ENCODE results near the gene OVOL2.
"Not testable (repeated sequence)": the region's sequence is repeated elsewhere in the genome, so short reads cannot be mapped to it uniquely, and the experiment has no call there.

The OVOL2 gene

DNA sequence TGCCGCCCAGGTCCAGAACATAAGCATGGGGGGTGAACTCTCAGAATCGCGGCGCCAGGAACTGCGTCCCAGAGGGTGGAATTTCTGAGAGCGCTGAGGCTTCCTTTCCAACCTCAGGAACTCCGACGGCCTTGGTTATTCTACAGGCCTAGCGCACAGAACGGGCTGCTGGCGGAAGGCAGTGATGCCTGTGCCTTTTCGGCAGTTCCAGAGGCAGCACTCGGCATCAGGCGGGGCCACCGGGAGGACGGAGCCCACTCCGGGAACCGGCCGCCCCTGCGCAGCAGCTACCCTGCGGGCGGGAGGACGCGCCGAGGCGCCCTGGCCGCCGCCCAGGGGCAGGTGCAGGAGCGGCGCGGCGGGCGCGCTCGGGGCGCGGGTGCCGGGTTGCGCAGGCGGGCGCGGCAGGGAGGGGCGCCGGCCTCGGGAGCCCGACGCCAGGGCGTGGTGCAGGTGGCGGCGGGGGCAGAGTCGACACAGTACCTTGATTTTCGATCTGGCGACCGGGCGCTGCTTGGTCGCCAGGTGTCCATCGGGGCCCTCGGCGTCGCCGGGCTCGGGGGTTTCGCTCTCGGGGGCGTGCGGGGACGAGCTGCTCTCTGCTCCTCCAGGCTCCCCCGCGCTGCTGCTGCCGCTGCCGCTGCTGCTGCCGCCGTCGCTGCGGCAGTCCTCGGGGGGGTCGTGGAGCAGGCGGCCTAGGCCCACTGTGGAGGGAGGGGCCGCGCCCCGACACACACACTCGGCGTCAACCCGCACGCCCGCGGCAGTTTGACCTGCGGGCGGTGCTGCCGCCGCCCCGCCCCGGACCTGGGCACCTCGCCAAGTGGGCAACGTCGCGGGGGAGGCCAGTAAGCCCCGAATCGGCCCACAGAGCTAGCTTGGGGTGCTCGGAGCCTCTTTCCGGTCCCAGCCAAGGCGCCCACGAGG is 1.3 kb downstream of the OVOL2 start:
- peak; percentile 86 for DNase-seq

GRCh38 chr20:18055261-18055660 is 2.5 kb downstream of the OVOL2 start:
- peak; percentile 24 for DNase-seq

- DNase-seq: no peak
Measured at GRCh38 chr20:18052856-18053255, 4.9 kb downstream of the OVOL2 start.

GRCh38 chr20:18050628-18051027 is 7.1 kb downstream of the OVOL2 start:
- DNase-seq: no peak

DNA sequence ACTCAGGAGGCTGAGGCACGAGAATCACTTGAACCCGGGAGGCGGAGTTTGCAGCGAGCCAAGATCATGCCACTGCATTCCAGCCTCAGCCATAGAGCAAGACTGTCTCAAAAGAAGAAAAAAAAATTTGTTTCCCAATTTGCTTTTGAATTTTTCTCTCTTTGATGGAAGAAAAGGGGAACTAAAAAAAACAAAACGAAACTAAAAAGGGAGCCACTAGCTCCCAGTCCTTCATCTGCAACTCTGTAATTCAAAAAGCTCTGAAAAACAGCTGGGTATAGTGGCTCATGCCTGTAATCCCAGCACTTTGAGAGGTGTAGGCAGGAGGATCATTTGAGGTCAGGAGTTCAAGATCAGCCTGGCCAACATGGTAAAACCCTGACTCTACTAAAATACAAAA is 9.5 kb downstream of the OVOL2 start:
- no peak for DNase-seq

- no peak for DNase-seq
Measured at GRCh38 chr20:18046535-18046934, 11.2 kb downstream of the OVOL2 start.

GRCh38 chr20:18042229-18042628 is 15.5 kb downstream of the OVOL2 start:
- DNase-seq: no peak

GRCh38 chr20:18041462-18041861 is 16.3 kb downstream of the OVOL2 start:
- DNase-seq: no peak

DNA sequence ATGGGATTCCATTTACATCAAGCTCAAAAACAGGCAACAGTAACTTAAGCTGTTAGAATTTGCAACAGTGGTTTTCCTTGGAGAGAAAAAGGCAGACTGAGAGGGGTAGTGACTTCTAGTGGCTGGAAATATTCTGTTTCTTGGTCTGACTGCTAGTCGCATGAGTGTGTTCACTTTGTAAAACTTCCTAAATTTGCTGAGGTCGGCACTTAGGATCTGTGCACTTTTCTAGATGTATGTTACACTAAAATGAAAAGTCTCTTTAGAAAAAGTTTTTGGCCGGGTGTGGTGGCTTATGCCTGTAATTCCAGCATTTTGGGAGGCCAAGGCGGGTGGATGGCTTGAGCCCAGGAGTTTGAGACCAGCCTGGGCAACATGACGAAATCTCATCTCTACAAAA is 18.7 kb downstream of the OVOL2 start:
- no peak for DNase-seq

GRCh38 chr20:18034039-18034438 is 23.7 kb downstream of the OVOL2 start:
- DNase-seq: no peak

DNA sequence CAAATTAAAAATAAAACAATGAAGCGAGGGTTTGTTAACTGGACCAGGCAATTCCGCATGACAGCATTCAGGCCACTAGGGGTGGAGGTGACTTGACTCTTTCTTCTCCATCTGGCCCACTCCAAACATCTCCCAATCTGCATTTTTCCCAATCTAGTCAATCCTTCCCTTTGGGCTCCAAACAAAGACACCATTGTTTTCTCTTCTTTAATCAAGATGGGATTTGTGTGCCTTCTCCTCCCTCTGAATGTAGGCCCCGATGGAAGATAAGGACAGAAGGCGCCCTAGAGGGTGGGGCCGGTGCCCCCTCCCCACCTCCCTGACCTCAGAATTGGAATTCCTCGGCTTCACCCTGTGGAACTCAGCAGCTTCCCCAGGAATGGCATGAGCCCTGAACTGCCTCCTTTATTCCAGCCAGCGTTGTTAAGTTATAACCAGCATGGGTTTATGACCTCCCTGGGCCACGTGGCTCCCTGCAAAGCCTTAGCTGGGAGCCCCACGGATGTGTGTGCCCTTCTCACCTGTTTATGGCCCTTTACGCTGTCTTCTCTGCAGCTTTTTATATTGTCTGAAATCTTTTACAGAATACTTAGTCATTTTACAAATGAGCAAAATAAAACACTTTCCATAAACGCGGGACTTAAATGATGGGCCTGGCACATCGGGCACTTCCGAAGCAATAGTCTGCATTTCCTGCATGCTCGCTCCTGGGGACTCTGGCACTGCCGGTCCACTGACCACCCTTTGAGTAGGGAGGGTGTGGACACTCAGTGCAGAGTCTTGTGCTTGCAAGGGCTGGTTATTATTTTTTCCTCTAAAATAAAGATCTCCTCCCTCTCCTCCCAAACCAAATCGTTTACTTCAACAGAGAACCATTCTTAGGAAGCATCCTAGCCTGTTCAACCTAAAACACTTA is 24.5 kb downstream of the OVOL2 start:
- no peak for DNase-seq

DNA sequence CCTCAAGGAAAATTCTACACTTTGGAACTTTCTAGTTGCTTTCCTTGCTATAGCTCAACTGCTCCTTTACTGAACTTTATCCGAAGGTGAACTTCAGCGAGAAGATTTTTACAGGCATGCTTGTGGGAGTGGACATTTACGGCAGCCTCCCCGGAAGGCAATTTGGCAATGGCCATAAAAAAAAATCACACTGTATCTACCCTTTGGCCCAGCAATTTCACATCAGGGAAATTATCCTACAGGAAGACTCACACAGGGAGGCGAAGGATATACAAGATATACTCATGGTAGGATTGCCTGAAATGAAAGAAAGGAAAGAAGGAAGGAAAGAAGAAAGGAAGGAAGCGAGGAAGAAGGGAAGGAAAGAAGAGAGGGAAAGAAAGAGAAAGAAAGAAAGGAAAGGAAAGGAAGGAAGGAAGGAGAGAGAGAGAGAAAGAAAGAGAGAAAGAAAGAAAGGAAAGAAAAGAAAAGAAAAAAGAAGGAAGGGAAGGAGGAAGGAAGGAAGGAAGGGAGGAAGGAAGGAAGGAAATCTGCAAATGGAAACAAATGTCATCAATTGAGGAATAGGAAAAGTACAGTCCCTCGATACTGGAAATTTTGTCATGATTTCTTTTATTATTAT is 25.7 kb downstream of the OVOL2 start:
- DNase-seq: no peak

DNA sequence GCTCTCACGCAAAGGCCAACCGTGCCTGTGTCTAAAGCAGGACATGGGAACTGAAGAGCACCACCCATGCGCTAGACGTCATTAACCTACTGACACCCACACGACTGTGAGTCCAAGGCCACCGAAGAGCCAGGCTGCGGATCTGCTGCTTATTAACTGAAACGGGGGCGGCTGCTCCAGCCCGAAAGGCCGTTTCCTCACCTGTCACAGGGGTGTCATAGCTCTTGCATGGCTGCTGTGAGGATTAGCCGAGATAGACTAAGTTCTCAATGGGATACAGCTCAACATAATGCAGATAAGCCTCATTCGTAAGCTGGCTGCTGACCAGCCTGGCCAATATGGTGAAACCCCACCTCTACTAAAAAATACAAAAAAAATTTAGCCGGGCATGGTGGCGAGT is 26.7 kb downstream of the OVOL2 start:
- DNase-seq: no peak

DNA sequence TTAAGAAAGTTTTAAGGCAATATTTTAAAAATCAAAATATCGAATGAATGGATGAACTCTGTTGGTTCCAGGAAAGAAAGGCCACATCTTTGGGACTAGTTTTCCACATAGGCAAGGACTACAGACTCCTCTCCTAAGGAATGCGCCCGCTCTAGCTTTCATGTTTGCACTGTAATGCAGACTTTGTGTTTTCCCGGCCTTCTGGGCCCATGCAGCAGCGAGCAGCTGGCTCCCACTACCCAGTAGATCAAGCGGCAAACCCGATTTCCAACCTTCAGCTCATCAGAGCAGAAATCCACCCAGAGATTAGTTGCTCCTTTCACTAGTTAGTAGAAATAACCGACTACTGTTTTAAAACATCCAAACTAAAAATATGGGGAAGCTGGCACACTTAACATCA is 27.7 kb downstream of the OVOL2 start:
- no peak for DNase-seq

DNA sequence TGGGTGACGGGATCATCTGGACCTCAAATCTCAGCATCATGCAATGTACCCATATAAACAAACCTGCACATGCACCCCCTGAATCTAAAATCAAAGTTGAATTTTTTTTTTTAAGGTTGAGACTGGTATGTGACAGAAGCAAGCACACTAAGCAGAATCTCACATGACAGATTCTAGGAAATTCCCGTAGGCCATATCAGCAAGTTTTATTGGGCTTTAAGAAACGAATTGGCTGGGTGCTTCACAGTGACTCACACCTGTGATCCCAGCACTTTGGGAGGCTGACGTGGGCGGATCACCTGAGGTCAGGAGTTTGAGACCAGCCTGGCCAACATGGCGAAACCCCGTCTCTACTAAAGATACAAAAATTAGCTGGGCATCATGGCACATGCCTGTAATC is 30.7 kb downstream of the OVOL2 start:
- not testable (repeated sequence) for DNase-seq

- no peak for DNase-seq
Measured at GRCh38 chr20:18024606-18025127, 33.0 kb downstream of the OVOL2 start.

- DNase-seq: no peak
Measured at GRCh38 chr20:18020931-18021330, 36.8 kb downstream of the OVOL2 start.

GRCh38 chr20:18019068-18019467 is 38.6 kb downstream of the OVOL2 start:
- DNase-seq: no peak

DNA sequence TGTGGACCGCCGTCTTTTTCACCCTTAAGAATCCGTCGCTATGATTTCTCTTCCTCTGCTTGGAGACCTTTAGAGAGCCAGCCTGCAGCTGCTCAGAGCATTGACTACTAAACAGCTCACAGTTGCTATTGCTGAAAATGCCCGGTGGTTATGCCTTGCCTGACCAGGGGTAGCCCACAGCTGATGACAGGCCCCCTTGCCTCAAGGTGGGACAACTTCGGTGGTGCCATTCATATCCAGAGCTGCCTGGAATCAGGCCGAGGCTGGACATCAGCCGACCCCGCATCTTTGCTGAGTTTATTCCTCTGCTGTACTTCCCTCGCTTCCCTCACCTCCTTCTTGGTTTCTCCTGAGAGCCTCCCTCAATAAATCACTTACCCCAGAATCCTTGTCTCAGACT is 39.6 kb downstream of the OVOL2 start:
- DNase-seq: no peak

DNA sequence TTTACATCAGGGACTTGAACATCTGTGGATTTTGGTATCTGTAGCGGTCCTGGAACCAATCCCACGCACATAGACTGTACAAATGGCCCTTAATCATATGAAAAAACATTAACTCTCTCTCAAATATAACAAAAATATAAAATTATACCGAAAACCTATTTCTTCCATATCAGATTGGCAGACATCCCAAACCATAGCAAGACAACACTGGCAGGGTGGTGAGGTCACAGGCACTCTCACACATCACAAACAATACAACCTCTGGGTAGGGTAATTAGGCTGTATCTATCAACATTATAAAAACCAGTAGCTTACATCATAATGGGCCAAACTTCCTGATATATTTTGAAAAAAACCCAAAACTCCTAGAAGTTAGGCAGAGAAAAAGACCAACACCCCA is 40.9 kb downstream of the OVOL2 start:
- DNase-seq: no peak

DNA sequence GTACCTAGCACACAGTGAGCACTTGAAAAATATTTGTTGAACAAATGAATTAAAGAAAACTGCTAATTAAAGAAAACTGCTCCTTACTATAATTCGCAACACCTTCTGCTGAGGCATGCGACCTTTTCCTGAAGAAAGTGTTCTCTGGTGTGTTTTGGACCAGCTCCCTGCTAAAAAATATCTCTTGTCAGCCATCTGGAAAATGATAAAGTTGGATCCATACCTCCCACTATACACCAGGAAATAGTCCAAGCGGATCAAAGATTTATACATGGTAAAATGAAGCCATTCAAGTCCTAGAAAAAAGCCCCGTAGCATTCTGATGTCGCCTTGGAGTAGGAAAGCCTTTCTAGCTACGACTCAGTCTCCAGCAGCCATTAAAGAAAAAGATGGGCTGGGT is 43.3 kb downstream of the OVOL2 start:
- DNase-seq: no peak

DNA sequence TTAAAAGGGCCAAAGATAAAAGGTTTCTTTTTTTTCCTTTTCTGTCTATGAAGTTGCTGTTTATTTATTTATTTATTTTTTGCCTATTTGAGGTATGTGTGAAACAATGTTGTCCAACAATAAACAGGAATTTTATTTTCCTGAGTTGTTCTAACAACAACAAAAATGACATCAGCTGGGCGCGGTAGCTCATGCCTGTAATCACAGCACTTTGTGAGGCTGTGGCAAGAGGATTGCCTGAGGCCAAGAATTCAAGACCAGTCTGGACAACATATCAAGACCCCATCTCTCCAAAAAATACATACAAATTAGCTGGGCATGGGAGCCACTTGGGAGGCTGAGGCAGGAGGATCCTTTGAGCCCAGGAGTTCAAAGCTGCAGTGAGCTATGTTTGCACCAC is 44.8 kb downstream of the OVOL2 start:
- DNase-seq: no peak

- DNase-seq: no peak
Measured at GRCh38 chr20:18011951-18012645, 45.6 kb downstream of the OVOL2 start.

Measured in NCI-H748 treated with DMSO at 0.1 percent for 48 hours (cell line).